ENCODE results near the gene G2E3. TPM values are rescaled to one million over a fixed set of nuclear protein-coding genes. Genes with fewer than 3 reads are reported as not detected.
A peak's percentile ranks its signal among the peaks of the same experiment; 100 is the strongest.

G2E3 gene
- total RNA-seq, 1 experiment from 2014 or later, result 51.5 TPM

DNA sequence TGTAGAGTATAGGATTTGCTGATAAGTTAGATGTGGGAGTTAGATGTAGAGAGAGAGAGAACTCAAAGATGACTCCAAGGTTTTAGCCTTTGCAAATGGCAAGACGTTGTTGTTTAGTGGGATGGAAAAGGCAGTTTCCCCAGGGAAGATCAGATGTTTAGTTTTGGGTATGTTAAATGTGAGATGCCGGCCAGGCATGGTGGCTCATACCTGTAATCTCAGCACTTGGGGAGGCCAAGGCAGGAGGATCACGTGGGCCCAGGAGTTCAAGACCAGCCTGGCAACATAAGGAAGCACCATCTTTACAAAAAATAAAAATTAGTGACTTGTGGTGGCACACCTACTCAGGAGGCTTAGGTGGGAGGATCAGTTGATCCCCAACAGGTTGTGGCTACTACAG, 96.7 kb downstream of the G2E3 start:
- ChIA-PET POLR2A (ENCODE audit: low non-redundant PET) (no interaction called here), CTCF (no interaction called here)
- BruUV-seq (replicated peaks), result no TSS peak
- Histone ChIP-seq H3K4me1 (ENCODE audit: insufficient read depth, low read length, poor library complexity, severe bottlenecking) (no peaks in the 10 kb centered on the region), H3K27ac (ENCODE audit: low read depth, low read length, poor library complexity, severe bottlenecking) (no peak overlapping the region), H3K4me3 (ENCODE audit: low read depth, low read length, poor library complexity, severe bottlenecking) (no peak overlapping the region), H3K27me3 (replicated peaks; ENCODE audit: insufficient read depth, low read depth, low read length, poor library complexity) (no peaks in the 10 kb centered on the region), H3K9me3 (ENCODE audit: low read depth, low read length, poor library complexity, severe bottlenecking) (no peaks in the 10 kb centered on the region), H3K36me3 (ENCODE audit: insufficient read depth, low read length, poor library complexity, severe bottlenecking) (peaks cover 38% of the 10 kb centered on the region)
- intact Hi-C loops (cut with micrococcal nuclease; ENCODE audit: unreplicated experiment), result loop anchor here (1.0 to 10.0 kb wide), 5 partner anchors 251 to 1907 kb away; no protein-coding TSS in a partner anchor
- TF ChIP-seq EZH2 (IDR thresholded peaks at IDR 0.05; ENCODE audit: borderline replicate concordance, low read depth, low read length, poor library complexity, severe bottlenecking), result no peak
- TF ChIP-seq, protein P1, sequence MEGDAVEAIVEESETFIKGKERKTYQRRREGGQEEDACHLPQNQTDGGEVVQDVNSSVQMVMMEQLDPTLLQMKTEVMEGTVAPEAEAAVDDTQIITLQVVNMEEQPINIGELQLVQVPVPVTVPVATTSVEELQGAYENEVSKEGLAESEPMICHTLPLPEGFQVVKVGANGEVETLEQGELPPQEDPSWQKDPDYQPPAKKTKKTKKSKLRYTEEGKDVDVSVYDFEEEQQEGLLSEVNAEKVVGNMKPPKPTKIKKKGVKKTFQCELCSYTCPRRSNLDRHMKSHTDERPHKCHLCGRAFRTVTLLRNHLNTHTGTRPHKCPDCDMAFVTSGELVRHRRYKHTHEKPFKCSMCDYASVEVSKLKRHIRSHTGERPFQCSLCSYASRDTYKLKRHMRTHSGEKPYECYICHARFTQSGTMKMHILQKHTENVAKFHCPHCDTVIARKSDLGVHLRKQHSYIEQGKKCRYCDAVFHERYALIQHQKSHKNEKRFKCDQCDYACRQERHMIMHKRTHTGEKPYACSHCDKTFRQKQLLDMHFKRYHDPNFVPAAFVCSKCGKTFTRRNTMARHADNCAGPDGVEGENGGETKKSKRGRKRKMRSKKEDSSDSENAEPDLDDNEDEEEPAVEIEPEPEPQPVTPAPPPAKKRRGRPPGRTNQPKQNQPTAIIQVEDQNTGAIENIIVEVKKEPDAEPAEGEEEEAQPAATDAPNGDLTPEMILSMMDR (conservative IDR thresholded peaks at IDR 0.05; ENCODE audit: low read depth, low read length), result no peak
- no peak for DNase-seq (ENCODE audit: low spot score)

DNA sequence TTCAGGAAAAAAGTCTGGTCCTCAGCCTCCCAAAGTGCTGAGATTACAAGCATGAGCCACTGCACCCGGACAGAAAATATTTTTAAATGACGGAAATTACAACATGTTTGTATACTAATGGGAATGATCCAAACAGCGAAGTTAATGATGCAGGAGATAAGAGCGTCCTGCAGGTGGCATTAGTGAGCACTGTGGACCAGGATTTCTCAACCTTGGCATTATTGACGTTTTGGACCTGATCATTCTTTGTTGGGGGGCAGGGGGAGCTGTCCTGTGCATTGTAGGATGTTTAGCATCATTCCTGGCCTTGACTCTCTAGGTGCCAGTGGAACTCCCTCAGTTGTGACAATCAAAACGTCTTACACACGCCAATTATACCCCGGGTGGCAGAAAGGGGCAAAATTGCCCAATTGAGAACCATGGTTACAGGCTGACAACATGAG, 97.3 kb downstream of the G2E3 start:
- H3K27ac ChIP-seq (ENCODE audit: low read depth, low read length, poor library complexity, severe bottlenecking), result no peak overlapping the region
- DNase-seq (ENCODE audit: low spot score), result peak; percentile 52
- no peak for TF ChIP-seq EZH2 (IDR thresholded peaks at IDR 0.05; ENCODE audit: borderline replicate concordance, low read depth, low read length, poor library complexity, severe bottlenecking)
- TF ChIP-seq, protein P1 (conservative IDR thresholded peaks at IDR 0.05; ENCODE audit: low read depth, low read length), result peak; percentile 83
- BruUV-seq (replicated peaks), result no TSS peak
- intact Hi-C loops (cut with micrococcal nuclease; ENCODE audit: unreplicated experiment), result loop anchor here (1.0 to 10.0 kb wide), 5 partner anchors 250 to 1906 kb away; no protein-coding TSS in a partner anchor
- POLR2A ChIA-PET (ENCODE audit: low non-redundant PET), result no interaction called here
- H3K4me3 ChIP-seq (ENCODE audit: low read depth, low read length, poor library complexity, severe bottlenecking), result no peak overlapping the region
- H3K27me3 ChIP-seq (replicated peaks; ENCODE audit: insufficient read depth, low read depth, low read length, poor library complexity), result no peaks in the 10 kb centered on the region
- no peaks in the 10 kb centered on the region for H3K4me1 ChIP-seq (ENCODE audit: insufficient read depth, low read length, poor library complexity, severe bottlenecking)
- CTCF ChIA-PET, result no interaction called here
- H3K9me3 ChIP-seq (ENCODE audit: low read depth, low read length, poor library complexity, severe bottlenecking), result no peaks in the 10 kb centered on the region
- peaks cover 34% of the 10 kb centered on the region for H3K36me3 ChIP-seq (ENCODE audit: insufficient read depth, low read length, poor library complexity, severe bottlenecking)

DNA sequence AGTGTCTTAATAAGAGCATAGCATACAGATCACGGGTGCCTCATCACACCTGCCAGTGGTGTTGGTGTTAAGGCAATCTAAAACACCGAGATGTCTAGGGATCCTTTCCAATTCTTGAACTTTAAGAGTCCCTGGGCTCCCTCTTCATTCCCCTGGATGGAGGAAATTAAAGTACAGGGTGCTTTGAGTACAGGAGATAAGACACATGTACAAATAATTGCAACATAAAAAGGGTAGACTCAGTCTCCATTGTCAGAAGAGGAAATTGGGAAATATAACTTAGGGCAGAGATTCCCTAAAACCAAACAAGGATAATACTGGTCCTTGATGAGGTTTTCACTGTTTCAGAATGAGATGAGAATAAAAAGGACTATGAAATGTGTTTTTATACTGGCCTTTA, 98.1 kb downstream of the G2E3 start:
- CTCF ChIA-PET, result no interaction called here
- H3K9me3 ChIP-seq (ENCODE audit: low read depth, low read length, poor library complexity, severe bottlenecking), result no peaks in the 10 kb centered on the region
- peaks cover 25% of the 10 kb centered on the region for H3K36me3 ChIP-seq (ENCODE audit: insufficient read depth, low read length, poor library complexity, severe bottlenecking)
- H3K27me3 ChIP-seq (replicated peaks; ENCODE audit: insufficient read depth, low read depth, low read length, poor library complexity), result no peaks in the 10 kb centered on the region
- no peak overlapping the region for H3K4me3 ChIP-seq (ENCODE audit: low read depth, low read length, poor library complexity, severe bottlenecking)
- no peak overlapping the region for H3K27ac ChIP-seq (ENCODE audit: low read depth, low read length, poor library complexity, severe bottlenecking)
- no TSS peak for BruUV-seq (replicated peaks)
- TF ChIP-seq EZH2 (IDR thresholded peaks at IDR 0.05; ENCODE audit: borderline replicate concordance, low read depth, low read length, poor library complexity, severe bottlenecking), result no peak
- TF ChIP-seq, protein P1 (conservative IDR thresholded peaks at IDR 0.05; ENCODE audit: low read depth, low read length), result no peak
- POLR2A ChIA-PET (ENCODE audit: low non-redundant PET), result interaction anchor here (0.7 kb wide), 1 partner anchor 596 kb away, joined by 8 read pairs; no protein-coding TSS in a partner anchor
- intact Hi-C loops (cut with micrococcal nuclease; ENCODE audit: unreplicated experiment), result loop anchor here (2.0 to 10.0 kb wide), 4 partner anchors 428 to 1905 kb away; no protein-coding TSS in a partner anchor
- no peak for DNase-seq (ENCODE audit: low spot score)
- no peaks in the 10 kb centered on the region for H3K4me1 ChIP-seq (ENCODE audit: insufficient read depth, low read length, poor library complexity, severe bottlenecking)
